RWPE2 (cell line): Measurements from ENCODE around the gene SHROOM3.

Experiments used
- ATAC-seq: fragments of 200-7000 bp; cut with Tn5 transposase; 3 replicates; pipeline ENCODE4 v1.9.1; 2021; ENCODE audit warnings: low read depth
- DNase-seq: peaks from one replicate; pipeline ENCODE4 v3.0.0-alpha.2; 2020; ENCODE audit warnings: low spot score
- H3K27ac ChIP-seq: fragments of 450-650 bp; 2 replicates; pipeline ENCODE4 v1.5.1; 2017; ENCODE audit warnings: mild to moderate bottlenecking; ENCODE audit not compliant: poor library complexity, severe bottlenecking
- H3K27me3 ChIP-seq: fragments of 250-450 bp; sonication (Bioruptor Pico); 2 replicates; pipeline ENCODE4 v1.5.1; 2021; ENCODE audit warnings: mild to moderate bottlenecking, moderate library complexity; ENCODE audit not compliant: insufficient read depth, poor library complexity, severe bottlenecking
- H3K36me3 ChIP-seq: fragments of 250-450 bp; sonication (Bioruptor Pico); 2 replicates; pipeline ENCODE4 v1.5.1; 2020; ENCODE audit warnings: low read depth, mild to moderate bottlenecking, moderate library complexity
- H3K4me1 ChIP-seq: fragments of 250-450 bp; sonication (Bioruptor Pico); 2 replicates; pipeline ENCODE4 v1.5.1; 2021; ENCODE audit warnings: mild to moderate bottlenecking, moderate library complexity; ENCODE audit not compliant: insufficient read depth, poor library complexity, severe bottlenecking
- H3K4me3 ChIP-seq: fragments of 250-450 bp; sonication (Bioruptor Pico); 2 replicates; pipeline ENCODE4 v1.5.1; 2021; ENCODE audit warnings: mild to moderate bottlenecking, moderate library complexity; ENCODE audit not compliant: severe bottlenecking
- H3K9me3 ChIP-seq: fragments of 250-450 bp; sonication (Bioruptor Pico); 2 replicates; pipeline ENCODE4 v1.5.1; 2021; ENCODE audit warnings: mild to moderate bottlenecking, moderate library complexity; ENCODE audit not compliant: severe bottlenecking
- TF ChIP-seq, protein P1 (sequence below): fragments of 450-650 bp; IDR thresholded peaks from one replicate; pipeline ENCODE4 v1.5.1; 2017; ENCODE audit warnings: mild to moderate bottlenecking, moderate library complexity; ENCODE audit not compliant: poor library complexity, severe bottlenecking

SHROOM3 gene

DNA sequence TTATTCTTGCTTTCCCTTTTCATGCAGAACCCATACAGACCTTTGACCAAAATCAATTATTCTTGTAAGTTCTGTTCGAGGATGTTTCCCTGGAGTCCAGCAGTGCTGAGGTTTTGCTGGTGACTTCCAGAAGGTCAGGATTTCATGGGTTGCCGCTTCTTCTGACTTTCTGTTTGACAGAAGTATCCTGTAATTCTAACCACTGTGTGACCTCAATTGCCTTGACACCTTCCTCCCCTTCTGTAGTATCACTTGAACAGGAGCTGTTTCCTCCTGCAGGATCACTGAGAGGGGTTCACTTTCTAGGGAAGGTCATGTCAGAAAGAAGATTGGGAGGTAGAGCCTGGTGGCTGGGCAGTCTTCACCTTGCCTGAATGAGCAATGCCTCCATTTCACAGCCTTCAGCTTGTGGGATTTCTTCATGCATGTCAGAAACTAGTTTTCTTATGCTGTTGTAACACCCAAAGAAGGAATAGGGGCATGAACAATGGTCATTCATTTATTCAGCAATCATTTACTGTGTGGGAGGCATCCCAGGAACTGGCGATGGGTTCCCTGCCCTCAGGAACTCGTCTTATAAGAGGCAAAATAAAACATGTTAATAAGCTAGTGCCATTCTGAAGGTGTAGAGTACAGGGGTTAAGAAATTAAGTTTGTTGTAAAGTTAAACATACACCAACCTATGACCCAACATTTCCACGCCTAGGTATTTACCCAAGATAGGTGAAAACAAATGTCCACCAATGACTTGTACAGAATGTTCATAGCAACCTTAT lies 257.0 kb downstream of the SHROOM3 start:
- Histone ChIP-seq H3K4me3 (no peak overlapping the region), H3K27ac (peak overlapping the region; percentile 66), H3K36me3 (peaks cover 15% of the 10 kb centered on the region), H3K4me1 (peaks cover 36% of the 10 kb centered on the region), H3K27me3 (no peaks in the 10 kb centered on the region), H3K9me3 (no peaks in the 10 kb centered on the region)
- TF ChIP-seq, protein P1, sequence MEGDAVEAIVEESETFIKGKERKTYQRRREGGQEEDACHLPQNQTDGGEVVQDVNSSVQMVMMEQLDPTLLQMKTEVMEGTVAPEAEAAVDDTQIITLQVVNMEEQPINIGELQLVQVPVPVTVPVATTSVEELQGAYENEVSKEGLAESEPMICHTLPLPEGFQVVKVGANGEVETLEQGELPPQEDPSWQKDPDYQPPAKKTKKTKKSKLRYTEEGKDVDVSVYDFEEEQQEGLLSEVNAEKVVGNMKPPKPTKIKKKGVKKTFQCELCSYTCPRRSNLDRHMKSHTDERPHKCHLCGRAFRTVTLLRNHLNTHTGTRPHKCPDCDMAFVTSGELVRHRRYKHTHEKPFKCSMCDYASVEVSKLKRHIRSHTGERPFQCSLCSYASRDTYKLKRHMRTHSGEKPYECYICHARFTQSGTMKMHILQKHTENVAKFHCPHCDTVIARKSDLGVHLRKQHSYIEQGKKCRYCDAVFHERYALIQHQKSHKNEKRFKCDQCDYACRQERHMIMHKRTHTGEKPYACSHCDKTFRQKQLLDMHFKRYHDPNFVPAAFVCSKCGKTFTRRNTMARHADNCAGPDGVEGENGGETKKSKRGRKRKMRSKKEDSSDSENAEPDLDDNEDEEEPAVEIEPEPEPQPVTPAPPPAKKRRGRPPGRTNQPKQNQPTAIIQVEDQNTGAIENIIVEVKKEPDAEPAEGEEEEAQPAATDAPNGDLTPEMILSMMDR = no peak
- DNase-seq (no peak), ATAC-seq (no peak)

DNA sequence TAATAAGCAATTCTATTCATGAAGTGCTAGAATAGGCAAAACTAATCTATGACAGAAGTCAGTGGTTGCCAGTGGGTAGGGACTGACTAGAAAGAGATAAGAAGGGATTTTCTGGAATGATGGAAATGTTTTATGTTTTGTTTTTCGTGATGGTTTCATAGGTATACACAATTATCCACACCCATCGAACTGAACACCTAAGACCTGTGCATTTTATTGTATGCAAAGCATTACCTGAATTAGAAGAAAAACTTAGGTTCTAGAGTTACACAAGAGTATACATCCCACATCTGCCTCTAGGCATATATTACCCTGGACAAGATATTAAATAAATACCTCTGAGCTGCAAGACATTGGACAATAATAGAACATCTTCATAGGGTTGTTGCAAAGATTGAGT lies 257.7 kb downstream of the SHROOM3 start:
- Histone ChIP-seq H3K36me3 (peaks cover 15% of the 10 kb centered on the region), H3K4me1 (peaks cover 36% of the 10 kb centered on the region), H3K4me3 (no peak overlapping the region), H3K9me3 (no peaks in the 10 kb centered on the region), H3K27ac (no peak overlapping the region), H3K27me3 (no peaks in the 10 kb centered on the region)
- ATAC-seq (no peak), DNase-seq (no peak)
- TF ChIP-seq, protein P1 = no peak

DNA sequence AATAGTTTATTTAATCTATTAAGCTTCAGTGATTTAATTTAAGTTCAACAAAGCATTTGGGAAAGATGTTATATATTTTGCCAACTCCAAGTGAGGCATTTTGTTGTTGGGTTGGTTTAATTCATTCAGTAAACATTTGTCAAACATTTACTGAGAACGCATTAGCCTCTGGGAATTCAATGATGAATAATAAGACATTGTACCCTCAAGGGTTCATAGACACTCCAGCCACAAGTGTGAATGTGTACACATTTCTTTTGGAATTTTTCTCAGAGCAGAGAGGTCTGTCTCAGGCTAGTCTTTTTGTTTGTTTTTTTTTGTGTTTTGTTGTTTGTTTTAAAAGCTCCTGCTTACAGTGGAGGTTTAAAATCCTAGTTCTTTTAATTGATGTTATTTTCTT lies 259.0 kb downstream of the SHROOM3 start:
- no peak for DNase-seq
- peaks cover 15% of the 10 kb centered on the region for H3K36me3 ChIP-seq
- H3K9me3 ChIP-seq = no peaks in the 10 kb centered on the region
- H3K27me3 ChIP-seq = no peaks in the 10 kb centered on the region
- H3K4me3 ChIP-seq = no peak overlapping the region
- no peak overlapping the region for H3K27ac ChIP-seq
- H3K4me1 ChIP-seq = peaks cover 28% of the 10 kb centered on the region
- ATAC-seq = no peak
- TF ChIP-seq, protein P1 = no peak

DNA sequence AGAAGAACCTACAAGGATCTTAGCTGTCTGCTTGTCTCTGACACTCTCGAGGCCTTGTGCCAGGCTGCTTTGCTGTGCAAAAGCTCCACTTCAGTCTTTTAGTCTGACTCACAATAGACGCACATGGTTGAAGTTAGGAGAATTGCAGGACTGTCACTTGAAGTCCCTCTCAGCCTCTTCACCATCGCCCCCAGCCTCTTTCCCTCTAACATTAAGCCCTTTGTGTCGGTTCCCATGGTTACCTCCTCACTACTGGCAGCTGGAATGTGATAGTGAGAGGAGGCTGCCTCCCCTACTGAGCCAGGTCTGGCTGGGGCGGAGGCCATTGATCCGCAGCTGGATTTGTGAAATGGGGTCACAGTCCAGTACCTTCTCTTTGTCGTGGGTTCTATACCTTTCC lies 261.1 kb downstream of the SHROOM3 start:
- no peaks in the 10 kb centered on the region for H3K27me3 ChIP-seq
- no peak for DNase-seq
- no peaks in the 10 kb centered on the region for H3K9me3 ChIP-seq
- no peak for ATAC-seq
- no peak overlapping the region for H3K27ac ChIP-seq
- TF ChIP-seq, protein P1 = no peak
- H3K36me3 ChIP-seq = peaks cover 15% of the 10 kb centered on the region
- H3K4me3 ChIP-seq = no peak overlapping the region
- H3K4me1 ChIP-seq = peaks cover 27% of the 10 kb centered on the region

DNA sequence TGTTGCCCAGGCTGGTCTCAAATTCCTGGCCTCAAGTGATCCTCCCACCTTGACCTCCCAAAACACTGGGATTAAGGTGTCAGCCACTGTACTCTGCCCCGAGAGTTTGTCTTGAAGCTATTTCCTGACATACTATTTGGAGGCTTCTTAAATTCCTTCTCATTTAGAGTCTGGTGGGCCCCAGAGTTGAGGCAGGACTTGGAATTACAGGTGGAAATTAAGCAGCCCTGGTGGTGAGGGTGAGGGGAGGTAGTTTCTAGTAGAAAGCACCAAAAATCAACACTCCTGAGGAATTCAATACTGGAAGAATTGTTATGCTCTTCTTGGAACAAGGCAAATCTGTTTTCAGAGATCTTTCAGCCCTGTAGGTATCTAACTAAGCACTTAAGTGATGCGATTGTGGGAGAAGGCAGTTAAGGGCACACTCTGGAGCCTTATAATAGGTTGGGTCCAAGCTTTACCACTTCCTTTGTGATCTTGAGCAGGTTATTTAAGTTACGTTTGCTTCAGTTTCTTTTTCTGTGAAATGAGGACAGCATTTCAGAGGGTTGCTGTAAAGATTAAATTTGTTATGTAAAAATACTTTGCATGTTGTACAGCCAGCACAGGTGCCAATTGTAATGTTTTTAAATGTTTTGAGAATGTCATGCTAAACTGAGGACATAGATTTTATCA lies 262.2 kb downstream of the SHROOM3 start:
- H3K36me3 ChIP-seq = peaks cover 7% of the 10 kb centered on the region; the same call in 1 of the 2 replicates

More for the DNA sequence above, 262.2 kb downstream of the SHROOM3 start:
- H3K4me1 ChIP-seq = peaks cover 31% of the 10 kb centered on the region
- no peak for DNase-seq
- no peak for ATAC-seq
- TF ChIP-seq, protein P1 = no peak
- no peaks in the 10 kb centered on the region for H3K27me3 ChIP-seq
- H3K9me3 ChIP-seq = no peaks in the 10 kb centered on the region
- H3K27ac ChIP-seq = no peak overlapping the region
- no peak overlapping the region for H3K4me3 ChIP-seq
